Measurements from ENCODE around the gene C20orf202.

GRCh38 chr20:1160496-1160895 is 42.8 kb upstream of the C20orf202 start:
- TF ChIP-seq, protein P1, sequence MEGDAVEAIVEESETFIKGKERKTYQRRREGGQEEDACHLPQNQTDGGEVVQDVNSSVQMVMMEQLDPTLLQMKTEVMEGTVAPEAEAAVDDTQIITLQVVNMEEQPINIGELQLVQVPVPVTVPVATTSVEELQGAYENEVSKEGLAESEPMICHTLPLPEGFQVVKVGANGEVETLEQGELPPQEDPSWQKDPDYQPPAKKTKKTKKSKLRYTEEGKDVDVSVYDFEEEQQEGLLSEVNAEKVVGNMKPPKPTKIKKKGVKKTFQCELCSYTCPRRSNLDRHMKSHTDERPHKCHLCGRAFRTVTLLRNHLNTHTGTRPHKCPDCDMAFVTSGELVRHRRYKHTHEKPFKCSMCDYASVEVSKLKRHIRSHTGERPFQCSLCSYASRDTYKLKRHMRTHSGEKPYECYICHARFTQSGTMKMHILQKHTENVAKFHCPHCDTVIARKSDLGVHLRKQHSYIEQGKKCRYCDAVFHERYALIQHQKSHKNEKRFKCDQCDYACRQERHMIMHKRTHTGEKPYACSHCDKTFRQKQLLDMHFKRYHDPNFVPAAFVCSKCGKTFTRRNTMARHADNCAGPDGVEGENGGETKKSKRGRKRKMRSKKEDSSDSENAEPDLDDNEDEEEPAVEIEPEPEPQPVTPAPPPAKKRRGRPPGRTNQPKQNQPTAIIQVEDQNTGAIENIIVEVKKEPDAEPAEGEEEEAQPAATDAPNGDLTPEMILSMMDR (IDR thresholded peaks at IDR 0.05): no peak
- TF ChIP-seq POLR2A (IDR thresholded peaks at IDR 0.05): no peak
